HepG2 (cell line): ENCODE results near the gene ANKRD13C. TPM values are rescaled to one million over a fixed set of nuclear protein-coding genes. Genes with fewer than 3 reads are reported as not detected.

Source experiments
- ATAC-seq: fragments of 200-7000 bp; cut with Tn5 transposase; 3 replicates; pipeline ENCODE4 v1.9.1; 2020; ENCODE audit warnings: mild to moderate bottlenecking, moderate library complexity
- BruUV-seq: library from RNA; stranded (reverse); fragments of 400-500 nt; replicated peaks from 2 replicates; lab custom pipeline; 2021; lab: Mats Ljungman, UMichigan
- CTCF ChIA-PET: fragments of 300-600 bp; formaldehyde crosslinking; extraction: SDS; loops from one replicate; lab custom pipeline; 2021; ENCODE audit warnings: low total read pairs, inconsistent platforms, low intra/inter-chr PET ratio; lab: Yijun Ruan, JAX
- POLR2A ChIA-PET: fragments of 350-600 bp; sonication (Branson Sonifier 250); formaldehyde crosslinking; loops from one replicate; lab custom pipeline; 2020; ENCODE audit warnings: antibody characterized with exemption, inconsistent platforms; lab: Yijun Ruan, JAX
- DNase-seq: peaks from one replicate; pipeline ENCODE4 v3.0.0-alpha.2; 2015; ENCODE audit warnings: low spot score
- FAIRE-seq: peaks from 3 replicates; lab custom pipeline; 2011; peaks lifted over from hg19 to GRCh38; lab: Jason Lieb, UNC
- H2AFZ ChIP-seq: one replicate; pipeline ENCODE4 v1.6.1; 2011; ENCODE audit warnings: low read length, inconsistent platforms
- H3K27ac ChIP-seq: fragments of 300-600 bp; 3 replicates; pipeline ENCODE4 v1.8.0; 2011; ENCODE audit warnings: mixed run types, mild to moderate bottlenecking, mixed read lengths, low read length, inconsistent platforms; ENCODE audit not compliant: insufficient read depth; ENCODE audit errors: extremely low read length
- H3K27me3 ChIP-seq, 2 experiments: fragments of 200-600 bp in 1 of 2; 2 replicates in 1 of 2; 3 replicates in 1 of 2; pipeline versions ENCODE4 v1.6.0 to v1.8.0; 2011; ENCODE audit warnings: low read length in 2 of 2, mild to moderate bottlenecking in 2 of 2, moderate library complexity in 2 of 2, inconsistent platforms in 1 of 2; ENCODE audit not compliant: insufficient read depth in 2 of 2, control insufficient read depth in 1 of 2
- H3K36me3 ChIP-seq, 2 experiments: fragments of 200-600 bp in 1 of 2; replicated peaks in 1 of 2; 2 replicates in 1 of 2; 3 replicates in 1 of 2; pipeline versions ENCODE4 v1.5.1 to v1.8.0; 2011; ENCODE audit warnings: low read length in 2 of 2, inconsistent platforms in 1 of 2; ENCODE audit not compliant: insufficient read depth in 2 of 2, control insufficient read depth in 1 of 2
- H3K4me1 ChIP-seq: 2 replicates; pipeline ENCODE4 v1.5.1; 2012; ENCODE audit warnings: low read length, inconsistent platforms; ENCODE audit not compliant: insufficient read depth
- H3K4me2 ChIP-seq: 2 replicates; pipeline ENCODE4 v1.6.0; 2011; ENCODE audit warnings: low read depth, low read length, inconsistent platforms
- H3K4me3 ChIP-seq, 3 experiments: fragments of 200-600 bp in 1 of 3; sonication (generic), shearing (Covaris generic) in 1 of 3; replicated peaks in 1 of 3; 2 replicates each; pipeline ENCODE4 v1.5.1; 2011 to 2016; ENCODE audit warnings: low read length in 3 of 3, inconsistent platforms in 2 of 3, low read depth in 2 of 3, mild to moderate bottlenecking in 2 of 3, control low read depth in 1 of 3, mixed read lengths in 1 of 3; ENCODE audit not compliant: insufficient read depth in 1 of 3
- H3K79me2 ChIP-seq: one replicate; pipeline ENCODE4 v1.6.1; 2011; ENCODE audit warnings: low read length, inconsistent platforms; ENCODE audit not compliant: insufficient read depth
- H3K9ac ChIP-seq: 2 replicates; pipeline ENCODE4 v1.6.0; 2011; ENCODE audit warnings: mild to moderate bottlenecking, low read depth, low read length, inconsistent platforms; ENCODE audit not compliant: insufficient read depth
- H3K9me3 ChIP-seq: 2 replicates; pipeline ENCODE4 v1.5.1; 2012; ENCODE audit warnings: mild to moderate bottlenecking, low read length
- H4K20me1 ChIP-seq: 2 replicates; pipeline ENCODE4 v1.6.0; 2011; ENCODE audit warnings: inconsistent platforms, mild to moderate bottlenecking, low read length, moderate library complexity; ENCODE audit not compliant: insufficient read depth
- ARNTL ChIP-seq: sonication (generic); formaldehyde crosslinking; IDR thresholded peaks from 2 replicates; pipeline ENCODE4 v1.4.0; 2020; ENCODE audit warnings: mild to moderate bottlenecking, missing genetic modification reagents
- GTF3A ChIP-seq: sonication (generic); formaldehyde crosslinking; conservative IDR thresholded peaks from 2 replicates; pipeline ENCODE4 v1.4.0; 2020; ENCODE audit warnings: mild to moderate bottlenecking, missing genetic modification reagents
- HDAC1 ChIP-seq: sonication (generic); formaldehyde crosslinking; IDR thresholded peaks from 2 replicates; pipeline ENCODE4 v1.5.1; 2020; ENCODE audit warnings: mild to moderate bottlenecking, missing genetic modification reagents
- NCOA2 ChIP-seq: sonication (generic); formaldehyde crosslinking; IDR thresholded peaks from 2 replicates; pipeline ENCODE4 v1.8.0; 2022; ENCODE audit warnings: inconsistent platforms
- NR3C1 ChIP-seq: sonication (generic); formaldehyde crosslinking; IDR thresholded peaks from 2 replicates; pipeline ENCODE4 v1.4.0; 2020; ENCODE audit warnings: missing genetic modification reagents
- ONECUT2 ChIP-seq: sonication (generic); formaldehyde crosslinking; IDR thresholded peaks from 2 replicates; pipeline ENCODE4 v1.4.0; 2020; ENCODE audit warnings: missing genetic modification reagents
- SMARCE1 ChIP-seq: fragments of 450-650 bp; IDR thresholded peaks from 2 replicates; pipeline ENCODE4 v1.6.1; 2017; ENCODE audit warnings: borderline replicate concordance
- ZBTB2 ChIP-seq: sonication (generic); formaldehyde crosslinking; IDR thresholded peaks from 2 replicates; pipeline ENCODE4 v1.8.0; 2022; ENCODE audit warnings: low read depth, missing genetic modification reagents
- ZFP1 ChIP-seq: IDR thresholded peaks from 2 replicates; pipeline ENCODE4 v1.6.1; 2016
- ZNF136 ChIP-seq: sonication (generic); formaldehyde crosslinking; IDR thresholded peaks from 2 replicates; pipeline ENCODE4 v1.8.1; 2022; ENCODE audit warnings: low read depth, mild to moderate bottlenecking, moderate library complexity, missing genetic modification reagents
- ZNF3 ChIP-seq: IDR thresholded peaks from 2 replicates; pipeline ENCODE4 v1.7.0; 2017; ENCODE audit warnings: inconsistent platforms
- ZNF350 ChIP-seq: sonication (generic); formaldehyde crosslinking; IDR thresholded peaks from 2 replicates; pipeline ENCODE4 v1.4.0; 2020; ENCODE audit warnings: mild to moderate bottlenecking, low read depth, missing genetic modification reagents, borderline replicate concordance
- ZNF501 ChIP-seq: sonication (generic); formaldehyde crosslinking; IDR thresholded peaks from 2 replicates; pipeline ENCODE4 v1.5.1; 2020; ENCODE audit warnings: mild to moderate bottlenecking, moderate library complexity, missing genetic modification reagents
- ZNF607 ChIP-seq: sonication (generic); formaldehyde crosslinking; IDR thresholded peaks from 2 replicates; pipeline ENCODE4 v1.5.1; 2020; ENCODE audit warnings: missing genetic modification reagents, mild to moderate bottlenecking, borderline replicate concordance
- ZNF616 ChIP-seq: sonication (generic); formaldehyde crosslinking; IDR thresholded peaks from 2 replicates; pipeline ENCODE4 v1.5.0; 2020; ENCODE audit warnings: low read depth, mild to moderate bottlenecking, missing genetic modification reagents
- ZNF670 ChIP-seq: sonication (generic); formaldehyde crosslinking; IDR thresholded peaks from 2 replicates; pipeline ENCODE4 v1.8.0; 2022; ENCODE audit warnings: mild to moderate bottlenecking, missing genetic modification reagents, borderline replicate concordance
- ZNF724P ChIP-seq: sonication (generic); formaldehyde crosslinking; IDR thresholded peaks from 2 replicates; pipeline ENCODE4 v1.8.0; 2022; ENCODE audit warnings: missing genetic modification reagents, borderline replicate concordance
- WGBS: methylation state at CpG from one replicate; pipeline ENCODE4 v1.1.6; 2017; ENCODE audit warnings: low lambda C conversion rate; 5-methylcytosine and 5-hydroxymethylcytosine counted together
- in situ Hi-C: cut with HindIII; loops from 2 replicates; pipeline ENCODE4 v1.10.0; 2017; ENCODE audit warnings: low pct_unique_long_range_greater_than_20kb; ENCODE audit not compliant: extremely low pct_ligation_motif_present
- intact Hi-C: fragments of 100-400 bp; cut with micrococcal nuclease; formaldehyde crosslinking; loops from one replicate; pipeline ENCODE4 v1.10.0; 2022; ENCODE audit not compliant: unreplicated experiment
- polyA plus RNA-seq, 8 experiments: library from polyadenylated mRNA; depleted of rRNA in 3 of 8; stranded (reverse) in 7 of 8; unstranded in 1 of 8; fragments of >200 nt; fragmentation: Illumina TruSeq in 4 of 8; extraction: Trizol in 4 of 8; gene quantifications; 2 replicates each; pipeline versions ENCODE4 v1.2.1 to v1.2.3, GENCODE V29; 2011 to 2016; ENCODE audit warnings: low read depth in 4 of 8, missing spikeins in 1 of 8, mixed read lengths in 1 of 8; ENCODE audit not compliant: insufficient read depth in 1 of 8
- total RNA-seq, 5 experiments: library from RNA; depleted of rRNA; stranded (reverse); fragments of >200 nt; fragmentation: Illumina TruSeq; extraction: Trizol; gene quantifications; 2 replicates each; pipeline ENCODE4 v1.2.3, GENCODE V29; 2016; ENCODE audit warnings: low read depth in 1 of 5
- TF ChIP-seq, protein P1 (sequence below): IDR thresholded peaks from 2 replicates; pipeline ENCODE4 v1.6.1; 2016; ENCODE audit warnings: missing compliant biosample characterization, missing genetic modification reagents, borderline replicate concordance

The ANKRD13C gene
- total and polyA plus RNA-seq, 2 of the 13 experiments (the other 11 are each of a cell fraction or from before 2014, with no cell fraction given): 6.2 to 17.6 TPM

DNA sequence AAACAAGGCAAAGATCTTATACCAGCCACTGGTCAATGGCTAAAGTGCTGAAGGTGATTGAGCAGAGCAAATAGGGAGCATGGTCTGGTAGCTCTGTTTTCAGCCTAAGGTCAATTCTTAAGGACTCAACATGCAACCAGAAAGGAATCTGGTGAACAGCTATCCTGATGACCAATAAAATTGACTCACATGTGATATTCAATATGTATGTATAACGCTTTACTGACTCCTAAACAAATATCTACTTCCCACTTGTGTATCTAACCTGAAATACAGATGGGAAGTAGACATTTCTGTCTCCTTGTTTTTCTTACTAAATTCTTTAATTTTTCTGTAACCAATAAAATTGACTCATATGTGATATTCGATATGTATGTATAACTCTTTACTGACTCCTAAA, 31.6 kb upstream of the ANKRD13C start:
- no peaks in the 10 kb centered on the region for H3K4me1 ChIP-seq
- H3K9ac ChIP-seq: no peak overlapping the region
- CTCF ChIA-PET: no interaction called here
- FAIRE-seq (no peak), DNase-seq (no peak), ATAC-seq (no peak)
- H3K36me3 ChIP-seq: no peaks in the 10 kb centered on the region
- H4K20me1 ChIP-seq: no peaks in the 10 kb centered on the region
- no peaks in the 10 kb centered on the region; a peak in 2 of 5 replicates for H3K27me3 ChIP-seq
- WGBS: 23% methylated on average over 2 of the region's 2 CpGs
- H3K4me3 ChIP-seq: no peak overlapping the region
- H2AFZ ChIP-seq: no peak overlapping the region
- H3K9me3 ChIP-seq: no peaks in the 10 kb centered on the region
- H3K79me2 ChIP-seq: no peaks in the 10 kb centered on the region
- no peak overlapping the region for H3K4me2 ChIP-seq
- no peak for TF ChIP-seq ZNF3
- H3K27ac ChIP-seq: no peak overlapping the region
- no TSS peak for BruUV-seq
- POLR2A ChIA-PET: no interaction called here
- intact Hi-C loops: no loop called here
- in situ Hi-C loops: no loop called here

GRCh38 chr1:70385477-70385876, 31.0 kb upstream of the ANKRD13C start:
- POLR2A ChIA-PET: no interaction called here
- FAIRE-seq: no peak
- no peak for ATAC-seq
- CTCF ChIA-PET: no interaction called here
- no peak overlapping the region for H2AFZ ChIP-seq
- H3K36me3 ChIP-seq: no peaks in the 10 kb centered on the region
- H3K4me3 ChIP-seq: no peak overlapping the region
- no peak overlapping the region for H3K4me2 ChIP-seq
- H3K9ac ChIP-seq: no peak overlapping the region
- H3K27ac ChIP-seq: no peak overlapping the region
- no peaks in the 10 kb centered on the region for H3K79me2 ChIP-seq
- no TSS peak for BruUV-seq
- H3K27me3 ChIP-seq: no peaks in the 10 kb centered on the region; a peak in 2 of 5 replicates
- H4K20me1 ChIP-seq: no peaks in the 10 kb centered on the region
- H3K9me3 ChIP-seq: no peaks in the 10 kb centered on the region
- intact Hi-C loops (no loop called here), in situ Hi-C loops (no loop called here)
- TF ChIP-seq ZNF724P (CRISPR knock-in tag) (no peak), ZNF670 (CRISPR knock-in tag) (no peak), ONECUT2 (no peak), ZNF607 (CRISPR knock-in tag) (no peak), ZNF616 (no peak), ZFP1 (no peak), ZBTB2 (CRISPR knock-in tag) (no peak), ZNF350 (CRISPR knock-in tag) (no peak), ZNF136 (no peak), NCOA2 (CRISPR knock-in tag) (no peak), HDAC1 (CRISPR knock-in tag) (no peak), GTF3A (CRISPR knock-in tag) (no peak), SMARCE1 (no peak), NR3C1 (no peak), ARNTL (CRISPR knock-in tag) (no peak), ZNF501 (CRISPR knock-in tag) (no peak)
- TF ChIP-seq, protein P1, sequence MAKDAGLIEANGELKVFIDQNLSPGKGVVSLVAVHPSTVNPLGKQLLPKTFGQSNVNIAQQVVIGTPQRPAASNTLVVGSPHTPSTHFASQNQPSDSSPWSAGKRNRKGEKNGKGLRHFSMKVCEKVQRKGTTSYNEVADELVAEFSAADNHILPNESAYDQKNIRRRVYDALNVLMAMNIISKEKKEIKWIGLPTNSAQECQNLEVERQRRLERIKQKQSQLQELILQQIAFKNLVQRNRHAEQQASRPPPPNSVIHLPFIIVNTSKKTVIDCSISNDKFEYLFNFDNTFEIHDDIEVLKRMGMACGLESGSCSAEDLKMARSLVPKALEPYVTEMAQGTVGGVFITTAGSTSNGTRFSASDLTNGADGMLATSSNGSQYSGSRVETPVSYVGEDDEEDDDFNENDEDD: no peak
- no peak for DNase-seq
- H3K4me1 ChIP-seq: no peaks in the 10 kb centered on the region
- 43% methylated on average over 6 of the region's 6 CpGs for WGBS
